Stomach (tissue), 9 donors: ENCODE results near the gene SCYL2. TPM values are rescaled to one million over a fixed set of nuclear protein-coding genes. Genes with fewer than 3 reads are reported as not detected.
"Not testable (repeated sequence)": the region's sequence is repeated elsewhere in the genome, so short reads cannot be mapped to it uniquely, and the experiment has no call there.

ENCODE experiments used
- DNase-seq, 2 donors: peaks; one replicate each; pipeline versions ENCODE4 v3.0.0 to v3.0.0-alpha.2; 2013 to 2019
- H3K27ac ChIP-seq, 5 donors: fragments of 200-600 bp in 4 of 5; sonication (generic) in 4 of 5; one replicate each; pipeline ENCODE4 v1.5.1; 2013 to 2019; ENCODE audit warnings: mild to moderate bottlenecking in 1 of 5, moderate library complexity in 1 of 5
- H3K27me3 ChIP-seq, 3 donors: fragments of 200-600 bp; sonication (generic); one replicate each; pipeline ENCODE4 v1.5.1; 2017 to 2019; ENCODE audit warnings: mixed run types in 1 of 3
- H3K36me3 ChIP-seq, 4 donors: fragments of 200-600 bp; sonication (generic); 1 replicate in 3 of 4; 2 replicates in 1 of 4; pipeline ENCODE4 v1.5.1; 2016 to 2019
- H3K4me1 ChIP-seq, 4 donors: fragments of 200-600 bp; sonication (generic); one replicate each; pipeline ENCODE4 v1.5.1; 2016 to 2019
- H3K4me3 ChIP-seq, 4 donors: fragments of 200-600 bp; sonication (generic) in 3 of 4; one replicate each; pipeline ENCODE4 v1.5.1; 2016 to 2019; ENCODE audit warnings: mild to moderate bottlenecking in 1 of 4
- H3K9me3 ChIP-seq, 4 donors: fragments of 200-600 bp; sonication (generic); one replicate each; pipeline ENCODE4 v1.5.1; 2016 to 2019
- CTCF ChIP-seq, 7 experiments: fragments of 450-650 bp in 4 of 7; fragments of 200-600 bp in 3 of 7; sonication (generic) in 3 of 7; IDR thresholded peaks; one replicate each; pipeline ENCODE4 v1.5.1; 2016 to 2019; ENCODE audit warnings: antibody characterized with exemption in 7 of 7, control low read depth in 2 of 7, mild to moderate bottlenecking in 1 of 7
- EP300 ChIP-seq: sonication (generic); formaldehyde crosslinking; IDR thresholded peaks from one replicate; pipeline ENCODE4 v1.6.1; 2017; ENCODE audit warnings: antibody characterized with exemption
- POLR2A ChIP-seq, 4 donors: fragments of 450-650 bp; IDR thresholded peaks; one replicate each; pipeline ENCODE4 v1.6.1; 2016; ENCODE audit warnings: antibody characterized with exemption in 4 of 4, control low read depth in 2 of 4, mild to moderate bottlenecking in 1 of 4, moderate library complexity in 1 of 4
- POLR2AphosphoS5 ChIP-seq, 3 donors: sonication (generic); formaldehyde crosslinking; IDR thresholded peaks; one replicate each; pipeline ENCODE4 v1.6.1; 2016; ENCODE audit warnings: antibody characterized with exemption in 3 of 3
- WGBS, 5 donors: extraction: QIAGEN DNeasy Blood & Tissue Kit in 3 of 5; methylation state at CpG; one replicate each; pipeline versions ENCODE4 v1.1.5 to v1.1.7; 2013 to 2018; 5-methylcytosine and 5-hydroxymethylcytosine counted together
- intact Hi-C: fragments of 100-400 bp; cut with DNase I; formaldehyde crosslinking; loops from one replicate; pipeline ENCODE4 v1.15.1; 2023; ENCODE audit warnings: low total_unique reads
- polyA plus RNA-seq, 3 donors: library from polyadenylated mRNA; stranded (reverse); fragments of 200-250 nt; gene quantifications; one replicate each; pipeline ENCODE4 v1.2.3, GENCODE V29; 2013
- total RNA-seq, 5 donors: library from RNA; depleted of rRNA; stranded (reverse); fragments of >200 nt; gene quantifications; one replicate each; pipeline versions ENCODE4 v1.1.0 to v1.2.3, GENCODE V29; 2014 to 2016
- donor health status: healthy with polysubstance abuse.
- donor health status: Bipolar disorder and iron deficiency.
- donor health status: healthy.

Gene SCYL2
- total and polyA plus RNA-seq, 8 donors = 9.1 to 97.3 (median 28.7) TPM

DNA sequence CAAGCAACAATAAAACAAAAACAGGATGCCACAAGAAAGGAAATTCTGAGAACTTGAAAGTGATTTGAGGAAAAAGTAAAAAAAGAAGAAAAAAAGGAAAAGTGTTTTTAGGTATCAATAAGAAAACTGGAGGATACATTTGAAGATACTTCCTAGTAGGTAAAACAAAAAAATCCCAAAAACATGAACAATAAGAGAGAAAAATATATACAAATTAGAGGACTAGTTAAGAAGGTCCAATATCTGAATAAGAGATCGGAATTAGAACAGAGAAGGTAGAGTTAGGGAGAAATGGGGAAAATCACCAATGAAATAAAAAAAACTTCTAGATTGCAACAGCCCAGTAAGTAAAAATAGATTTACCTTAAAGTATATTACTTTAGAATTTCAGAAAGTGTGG lies 8.8 kb upstream of the SCYL2 start:
- H3K4me1 ChIP-seq = no peaks in the 10 kb centered on the region
- DNase-seq = no peak
- H3K36me3 ChIP-seq = no peaks in the 10 kb centered on the region
- no peaks in the 10 kb centered on the region for H3K9me3 ChIP-seq
- 93 to 100% (median 98%) methylated on average over 1 of the region's 1 CpG for WGBS, 5 donors
- no peak overlapping the region for H3K4me3 ChIP-seq
- H3K27ac ChIP-seq = no peak overlapping the region
- intact Hi-C loops = no loop called here
- no peaks in the 10 kb centered on the region for H3K27me3 ChIP-seq
- TF ChIP-seq POLR2A (IDR thresholded peaks at IDR 0.05) (no peak), POLR2AphosphoS5 (IDR thresholded peaks at IDR 0.05) (no peak), CTCF (IDR thresholded peaks at IDR 0.05) (no peak), EP300 (no peak)

DNA sequence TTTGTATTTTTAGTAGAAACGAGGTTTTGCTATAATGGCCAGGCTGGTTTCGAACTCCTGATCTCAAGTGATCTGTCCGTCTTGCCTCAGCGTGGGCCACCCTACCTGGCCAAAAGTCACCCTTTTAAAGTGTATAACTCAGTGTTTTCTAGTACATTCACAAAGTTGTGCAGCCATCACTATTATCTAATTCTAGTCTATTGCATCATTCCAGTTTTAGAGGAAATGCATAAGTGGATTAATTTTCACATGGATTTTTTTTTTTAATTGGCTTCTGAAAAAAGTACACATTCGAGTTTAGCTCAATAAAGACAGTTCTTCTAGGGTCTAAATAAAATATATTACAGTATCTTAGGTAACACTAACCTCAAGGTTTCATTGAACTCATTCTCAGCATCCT lies 3.8 kb upstream of the SCYL2 start:
- H3K27ac ChIP-seq = no peak overlapping the region
- no peaks in the 10 kb centered on the region for H3K9me3 ChIP-seq
- no peak for DNase-seq
- H3K36me3 ChIP-seq = no peaks in the 10 kb centered on the region
- no peak overlapping the region for H3K4me3 ChIP-seq
- H3K4me1 ChIP-seq = peaks cover 0 to 7% (median under 1%) of the 10 kb centered on the region in 4 donors
- no peaks in the 10 kb centered on the region for H3K27me3 ChIP-seq
- TF ChIP-seq POLR2A (IDR thresholded peaks at IDR 0.05) (no peak), CTCF (IDR thresholded peaks at IDR 0.05) (no peak), POLR2AphosphoS5 (IDR thresholded peaks at IDR 0.05) (no peak)
- WGBS, 5 donors = 83 to 94% (median 89%) methylated on average over 5 of the region's 5 CpGs
- intact Hi-C loops = no loop called here

- H3K4me3 ChIP-seq, H3K9me3 ChIP-seq, H3K36me3 ChIP-seq, H3K27ac ChIP-seq, intact Hi-C loops, DNase-seq, H3K27me3 ChIP-seq: not testable (repeated sequence)
- WGBS, 5 donors = 95 to 99% (median 97%) methylated on average over 5 of the region's 5 CpGs
- H3K4me1 ChIP-seq = peaks cover 14 to 27% (median 20%) of the 10 kb centered on the region in 4 donors
Observed at GRCh38 chr12:100265107-100265506, 1.9 kb upstream of the SCYL2 start.

DNA sequence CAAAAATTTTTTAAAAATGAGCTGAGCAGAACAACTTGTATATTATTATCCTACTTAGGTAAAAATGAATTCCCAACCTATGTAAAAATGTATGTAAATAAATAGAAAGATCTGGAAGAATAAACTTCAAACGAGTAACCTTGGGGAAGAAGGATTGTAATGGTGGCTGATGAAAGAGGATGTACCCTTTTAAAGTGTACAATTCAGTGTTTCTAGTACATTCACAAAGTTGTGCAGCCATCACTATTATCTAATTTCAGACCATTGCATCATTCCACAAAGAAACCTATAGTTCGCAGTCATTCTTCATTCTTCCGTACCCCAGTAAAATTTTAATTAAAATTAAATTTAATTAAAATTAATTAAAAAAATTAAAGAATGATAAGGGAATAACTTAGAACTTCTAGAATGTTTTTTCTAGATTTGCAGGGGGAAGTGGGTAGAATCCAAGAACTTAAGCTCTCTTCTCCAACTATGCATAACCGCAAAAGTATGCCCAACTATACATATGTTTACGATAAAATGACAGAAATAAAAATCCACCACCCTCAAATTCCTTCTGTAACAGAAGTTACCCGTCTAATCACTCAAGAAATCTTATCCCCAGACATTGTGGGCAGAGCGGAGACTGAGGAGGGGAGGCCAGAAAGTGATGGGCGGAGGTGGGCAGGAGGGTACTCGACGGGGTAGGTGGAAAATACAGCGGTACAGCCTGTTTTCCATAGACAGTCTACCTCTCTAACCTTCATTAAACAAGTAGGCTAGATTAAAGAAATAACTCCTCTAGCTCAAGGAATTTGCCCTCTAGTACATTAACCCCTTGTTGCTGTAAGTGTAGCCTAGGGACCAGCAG lies 1.0 kb upstream of the SCYL2 start:
- Histone ChIP-seq H3K4me1 (peaks cover 14 to 35% (median 25%) of the 10 kb centered on the region in 4 donors), H3K4me3 (peak overlapping the region; percentile 66 to 90 (median 82)), H3K27ac (peak overlapping the region; percentile 84 to 99 (median 98)), H3K36me3 (no peaks in the 10 kb centered on the region), H3K27me3 (no peaks in the 10 kb centered on the region), H3K9me3 (no peaks in the 10 kb centered on the region)
- intact Hi-C loops = no loop called here
- no peak for TF ChIP-seq CTCF (IDR thresholded peaks at IDR 0.05)
- TF ChIP-seq EP300 = no peak
- no peak for TF ChIP-seq POLR2A (IDR thresholded peaks at IDR 0.05)
- TF ChIP-seq POLR2AphosphoS5 (IDR thresholded peaks at IDR 0.05) = no peak
- WGBS, 5 donors = 51 to 61% (median 54%) methylated on average over 11 of the region's 11 CpGs
- no peak for DNase-seq

GRCh38 chr12:100266585-100266834 lies 467 bp upstream of the SCYL2 start:
- 0 to 2% (median 1%) methylated on average over 6 of the region's 6 CpGs for WGBS, 5 donors
- Histone ChIP-seq H3K27ac (peak overlapping the region; percentile 84 to 99 (median 98)), H3K4me1 (peaks cover 14 to 41% (median 30%) of the 10 kb centered on the region in 4 donors), H3K9me3 (no peaks in the 10 kb centered on the region), H3K4me3 (peak overlapping the region; percentile 66 to 90 (median 82)), H3K27me3 (no peaks in the 10 kb centered on the region), H3K36me3 (no peaks in the 10 kb centered on the region)
- DNase-seq = peak; percentile 95 to 96
- no peak for TF ChIP-seq POLR2AphosphoS5 (IDR thresholded peaks at IDR 0.05)
- no peak for TF ChIP-seq EP300
- no peak for TF ChIP-seq POLR2A (IDR thresholded peaks at IDR 0.05)
- no peak for TF ChIP-seq CTCF (IDR thresholded peaks at IDR 0.05)
- intact Hi-C loops = no loop called here
